Caki2 (cell line): ENCODE measurements around the gene RAPGEF4. TPM values are rescaled to one million over a fixed set of nuclear protein-coding genes. Genes with fewer than 3 reads are reported as not detected.
A peak's percentile ranks its signal among the peaks of the same experiment; 100 is the strongest.

Experiments
- DNase-seq: peaks from one replicate; pipeline ENCODE4 v3.0.0-alpha.2; 2015; ENCODE audit warnings: low read depth
- in situ Hi-C: cut with HindIII; loops from 2 replicates; pipeline ENCODE4 v1.10.0; 2016; ENCODE audit warnings: low sequenced_read_pairs, low pct_unique_long_range_greater_than_20kb, mixed read lengths
- total RNA-seq: library from RNA; depleted of rRNA; stranded (reverse); fragments of >200 nt; shearing (Covaris generic); gene quantifications from 2 replicates; pipeline ENCODE4 v1.2.3, GENCODE V29; 2014; ENCODE audit warnings: low replicate concordance

Gene RAPGEF4
- total RNA-seq, 1 experiment from 2014 or later, result not detected

- in situ Hi-C loops, result no loop called here
- no peak for DNase-seq
Observed at GRCh38 chr2:172912266-172912665, 176.6 kb downstream of the RAPGEF4 start.

DNA sequence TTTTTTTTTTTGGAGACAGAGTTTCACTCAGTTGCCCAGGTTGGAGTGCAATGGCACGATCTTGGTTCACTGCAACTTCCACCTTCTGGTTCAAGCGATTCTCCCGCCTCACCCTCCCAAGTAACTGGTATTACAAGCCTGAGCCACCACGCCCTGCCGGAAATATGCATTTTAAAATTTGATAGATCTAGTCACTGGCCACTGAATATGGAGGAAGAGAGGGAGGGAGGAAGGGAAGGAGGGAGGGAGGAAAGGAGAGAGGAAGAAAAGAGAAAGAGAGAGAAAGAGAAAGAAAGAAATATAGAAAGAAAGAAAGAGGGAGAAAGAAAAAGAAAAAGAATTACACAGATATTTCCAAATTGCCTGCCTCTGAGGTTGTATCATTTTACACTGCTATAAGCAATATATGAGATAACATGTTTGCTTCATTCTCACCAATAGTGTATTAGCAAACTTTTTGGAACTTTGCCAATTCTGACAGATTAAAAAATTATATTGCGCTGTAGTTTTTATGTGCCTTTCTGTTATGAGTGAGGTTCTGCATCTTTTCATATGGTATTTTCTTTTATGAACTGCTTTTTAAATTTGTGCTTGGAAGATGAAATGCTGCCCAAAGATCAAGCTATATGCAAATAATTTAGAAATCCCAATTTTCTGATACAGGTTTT lies 178.8 kb downstream of the RAPGEF4 start:
- in situ Hi-C loops, result no loop called here
- no peak for DNase-seq

GRCh38 chr2:172917716-172918115 lies 182.1 kb downstream of the RAPGEF4 start:
- in situ Hi-C loops, result no loop called here
- DNase-seq, result no peak

DNA sequence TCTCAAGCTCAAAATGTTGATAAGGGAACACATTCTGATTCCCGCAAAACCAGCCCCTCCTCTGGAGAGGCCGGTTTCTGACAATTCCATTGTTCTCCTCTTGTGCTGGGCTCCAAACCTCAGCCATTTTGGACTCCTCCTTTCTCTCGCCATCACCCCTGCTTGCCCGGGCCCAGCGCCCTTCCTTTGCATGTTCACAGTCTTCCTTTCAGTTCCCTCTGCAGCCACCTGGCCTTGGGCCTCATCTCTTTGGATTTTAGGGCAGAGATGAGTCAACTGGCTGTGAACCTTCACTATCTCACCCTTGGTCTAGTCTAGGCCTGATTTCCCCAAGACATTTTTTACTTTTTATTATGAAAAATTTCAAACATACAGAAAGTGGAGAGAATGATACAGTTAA lies 184.1 kb downstream of the RAPGEF4 start:
- DNase-seq, result no peak
- in situ Hi-C loops, result no loop called here

- in situ Hi-C loops, result no loop called here
- DNase-seq, result peak; percentile 16
Observed at GRCh38 chr2:172921532-172922236, 186.0 kb downstream of the RAPGEF4 start.

DNA sequence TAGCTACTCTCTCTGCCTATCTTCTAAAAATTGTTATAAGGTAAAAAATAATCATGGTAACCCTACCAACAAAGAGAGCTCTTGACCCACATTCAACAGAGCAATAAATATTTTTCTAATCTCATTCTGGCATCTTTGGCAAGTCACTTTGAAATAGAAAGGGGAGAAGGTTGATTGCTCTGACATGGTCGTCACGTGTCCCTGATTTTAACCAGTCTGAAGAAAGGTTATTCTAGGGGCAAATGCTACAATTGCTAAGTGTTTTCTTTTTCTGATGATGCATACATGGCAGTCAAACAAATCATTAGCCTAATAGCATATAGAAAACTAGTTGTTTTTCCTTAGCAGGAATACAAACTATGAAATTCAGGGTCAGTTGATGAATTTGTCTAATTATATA lies 186.7 kb downstream of the RAPGEF4 start:
- in situ Hi-C loops, result no loop called here
- DNase-seq, result peak; percentile 62

DNA sequence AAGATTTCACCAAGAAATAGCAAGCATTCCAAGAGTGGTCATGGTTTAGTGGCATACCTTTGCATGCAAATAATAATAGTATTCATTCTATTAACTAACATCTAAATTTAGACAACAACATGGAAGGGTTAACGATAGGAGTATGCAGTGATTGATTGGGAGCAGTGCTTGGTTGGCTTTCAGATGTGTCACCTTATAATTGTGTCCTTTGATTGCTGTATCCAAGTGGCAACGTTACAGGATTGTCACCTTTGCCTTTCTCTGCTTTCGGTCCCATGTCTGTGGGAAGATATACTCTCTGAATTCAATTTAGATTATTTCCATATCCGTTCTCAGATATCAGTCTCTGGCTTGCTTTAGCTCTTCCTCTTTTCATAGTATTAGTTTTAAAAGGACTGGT lies 187.2 kb downstream of the RAPGEF4 start:
- in situ Hi-C loops, result no loop called here
- DNase-seq, result no peak

- no peak for DNase-seq
- in situ Hi-C loops, result no loop called here
Observed at GRCh38 chr2:172924097-172924660, 188.5 kb downstream of the RAPGEF4 start.

DNA sequence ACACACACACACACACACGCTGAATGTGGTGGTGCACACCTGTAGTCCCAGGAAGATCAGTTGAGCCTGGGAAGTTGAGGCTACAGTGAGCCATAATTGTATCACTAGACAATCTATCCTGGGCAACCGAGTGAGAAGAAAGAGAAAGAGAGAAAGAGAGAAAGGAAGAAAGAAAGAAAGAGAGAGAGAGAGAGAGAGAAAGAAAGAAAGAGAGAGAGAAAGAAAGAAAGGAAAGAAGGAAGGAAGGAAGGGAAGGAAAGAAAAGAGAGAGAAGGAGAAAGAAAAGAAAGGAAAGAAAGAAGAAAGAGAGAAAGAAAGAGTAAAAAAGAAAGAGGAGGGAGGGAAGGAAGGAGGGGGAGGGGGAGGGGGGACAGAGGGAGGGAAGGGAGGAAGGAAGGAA lies 190.0 kb downstream of the RAPGEF4 start:
- in situ Hi-C loops, result no loop called here
- DNase-seq, result no peak

DNA sequence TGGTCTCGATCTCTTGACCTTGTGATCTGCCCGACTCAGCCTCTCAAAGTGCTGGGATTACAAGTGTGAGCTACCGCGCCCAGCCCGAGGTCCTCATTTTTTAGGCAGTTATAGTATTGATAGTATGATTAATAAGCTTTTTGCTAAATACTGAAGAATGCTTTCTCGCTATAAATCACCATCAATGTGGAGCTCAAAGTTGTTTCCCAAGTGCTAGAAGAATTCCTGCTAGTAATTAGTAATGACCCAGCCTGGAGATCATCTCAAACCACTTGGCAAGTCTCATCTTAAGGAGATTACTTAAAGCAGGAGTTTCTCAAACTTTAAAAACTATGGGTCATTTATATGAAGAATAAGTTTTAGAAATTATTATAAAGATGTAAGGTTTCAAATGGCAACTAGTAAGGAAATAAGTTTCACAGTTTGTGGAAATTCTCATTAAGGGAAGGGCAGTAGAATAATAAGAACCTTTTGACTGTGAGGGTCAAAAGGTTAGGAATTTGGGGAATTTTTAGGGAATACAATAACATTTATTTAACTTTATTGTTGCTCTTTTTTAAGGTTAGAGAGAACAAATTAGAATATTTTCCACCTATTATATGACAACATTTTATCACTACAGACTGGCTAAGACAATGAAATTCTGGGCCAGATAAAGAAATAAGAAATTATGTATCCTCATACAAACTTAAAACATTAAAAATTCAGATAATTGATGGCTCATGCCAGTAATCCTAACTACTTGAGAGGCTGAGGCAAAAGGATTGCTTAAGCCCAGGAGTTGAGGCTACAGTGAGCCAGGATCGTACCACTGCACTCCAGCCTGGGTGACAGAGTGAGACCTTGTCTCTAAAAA lies 191.4 kb downstream of the RAPGEF4 start:
- no peak for DNase-seq
- in situ Hi-C loops, result no loop called here

DNA sequence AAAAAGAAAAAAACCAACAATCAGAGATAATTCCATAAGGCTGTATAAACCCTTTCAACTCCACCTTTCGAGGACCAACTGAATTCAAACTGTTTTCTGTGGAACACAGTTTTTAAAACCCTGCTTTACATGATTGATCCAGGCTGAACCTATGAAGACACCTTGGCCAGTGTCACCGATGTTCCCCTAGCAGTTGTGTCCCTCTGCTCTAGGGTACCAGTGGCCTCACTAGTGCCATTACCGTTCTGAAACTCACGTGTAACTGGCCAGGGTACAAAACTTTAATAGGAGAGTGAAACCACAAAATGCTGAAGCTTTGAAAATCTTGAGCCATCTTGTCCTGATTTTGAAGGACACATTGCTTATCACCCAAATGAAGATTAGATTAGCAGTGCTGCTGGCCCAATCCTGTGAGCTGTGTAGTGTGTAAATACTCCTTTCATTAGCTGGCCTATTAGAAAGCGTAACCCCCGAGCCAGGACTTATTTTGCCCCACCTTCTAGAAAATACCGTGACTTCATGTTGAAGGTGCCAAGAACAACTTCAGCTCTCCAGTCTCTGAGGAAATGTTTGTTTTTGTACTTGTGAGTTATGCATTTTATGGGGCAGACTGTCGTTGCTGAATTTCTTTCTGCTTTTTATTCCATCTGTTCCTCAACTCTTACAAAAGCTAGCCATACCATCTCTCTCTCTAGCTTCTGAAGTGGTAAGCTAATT lies 192.2 kb downstream of the RAPGEF4 start:
- in situ Hi-C loops, result no loop called here
- peak; percentile 64 for DNase-seq

GRCh38 chr2:172928756-172929155 lies 193.1 kb downstream of the RAPGEF4 start:
- DNase-seq, result no peak
- in situ Hi-C loops, result no loop called here

DNA sequence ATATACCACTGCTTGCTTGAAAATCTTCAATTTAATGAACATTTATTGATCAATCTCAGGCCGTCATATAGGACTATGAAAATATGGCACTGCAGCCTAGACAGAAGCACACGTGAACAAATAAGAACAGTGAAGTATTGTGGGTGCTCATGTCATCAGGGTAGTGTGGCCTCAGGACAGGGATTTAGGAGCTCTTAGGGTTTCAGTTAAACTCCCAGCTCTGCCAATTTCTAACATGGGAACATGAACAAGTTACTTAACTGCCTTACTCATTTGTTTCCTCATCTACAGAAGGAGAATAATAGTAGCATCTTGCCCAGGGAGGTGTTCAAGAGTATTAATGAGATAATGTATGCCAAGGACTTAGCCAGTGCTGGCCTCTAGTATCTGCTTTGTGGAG lies 194.0 kb downstream of the RAPGEF4 start:
- no peak for DNase-seq
- in situ Hi-C loops, result no loop called here

GRCh38 chr2:172930871-172931255 lies 195.2 kb downstream of the RAPGEF4 start:
- in situ Hi-C loops, result no loop called here
- DNase-seq, result no peak

GRCh38 chr2:172931256-172931894 lies 195.7 kb downstream of the RAPGEF4 start:
- DNase-seq, result peak; percentile 46

DNA sequence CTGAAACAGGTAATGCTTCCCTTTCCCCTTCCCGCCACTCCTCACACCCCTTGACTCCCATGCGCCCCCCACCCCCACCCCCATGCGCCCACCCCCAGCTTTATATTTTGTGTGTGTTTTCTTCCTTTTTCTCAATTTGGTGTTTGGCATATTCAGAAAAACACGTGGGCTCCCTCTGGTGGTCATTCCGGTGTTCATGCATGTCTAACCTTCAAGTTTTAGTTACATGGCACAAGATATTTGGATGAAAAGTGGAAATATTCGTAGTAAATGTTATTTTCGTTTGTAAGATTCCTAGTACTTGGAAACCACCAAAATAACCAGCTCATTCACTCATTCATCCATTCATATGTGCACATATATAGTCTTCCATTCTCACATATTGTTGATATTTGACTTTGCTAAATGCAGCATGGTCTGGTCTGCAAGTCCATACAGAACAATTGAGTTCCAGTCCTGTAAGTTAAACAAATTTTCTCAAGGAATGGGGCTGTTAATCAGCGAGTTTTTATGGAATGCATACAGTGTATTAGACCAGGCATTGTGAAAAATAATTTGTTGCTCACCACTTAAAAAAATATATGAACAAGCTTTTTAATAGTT lies 196.4 kb downstream of the RAPGEF4 start:
- in situ Hi-C loops, result no loop called here
- peak; percentile 30 for DNase-seq

More at GRCh38 chr2:172931256-172931894, 195.7 kb downstream of the RAPGEF4 start:
- in situ Hi-C loops, result no loop called here

DNA sequence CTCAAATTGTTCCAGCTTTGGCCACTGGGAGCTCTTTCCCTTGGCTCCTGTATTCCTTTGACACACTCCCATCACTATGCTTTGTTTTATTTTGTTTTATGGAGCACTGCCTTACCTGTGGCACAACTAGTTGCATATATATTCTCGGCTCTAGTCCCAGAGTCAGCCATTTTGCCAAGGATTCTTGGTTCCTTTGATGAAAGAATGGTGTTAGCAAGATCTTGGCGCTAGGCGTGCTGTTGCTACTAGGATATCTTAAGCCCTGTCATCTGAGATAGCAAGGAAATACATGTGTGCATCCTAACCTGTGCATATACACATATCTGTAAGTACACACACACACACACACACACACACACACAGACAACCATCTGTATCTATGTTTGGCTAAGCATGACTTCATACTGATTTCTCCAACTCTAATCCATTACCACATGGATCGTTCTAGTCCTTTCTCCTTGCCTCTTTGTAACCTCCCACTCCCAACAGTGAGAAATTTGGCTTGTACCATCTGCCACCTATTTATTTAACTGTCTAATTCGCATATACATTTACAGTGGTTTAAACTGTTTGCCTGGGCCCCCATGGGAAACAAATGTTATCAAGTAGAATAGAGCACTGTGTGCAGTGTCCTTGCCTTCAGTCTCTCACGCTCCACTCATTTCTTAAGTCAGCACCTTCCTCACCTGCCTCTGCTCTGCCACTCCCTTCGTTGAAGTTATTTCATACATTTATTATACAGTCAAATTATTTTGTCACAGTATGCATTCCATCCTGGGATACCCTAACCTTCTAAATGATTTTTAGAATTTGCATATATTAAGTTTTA lies 202.5 kb downstream of the RAPGEF4 start:
- in situ Hi-C loops, result no loop called here

More for the DNA sequence above, 202.5 kb downstream of the RAPGEF4 start:
- DNase-seq, result no peak
